Measurements from ENCODE around the gene NCK2. TPM values are rescaled to one million over a fixed set of nuclear protein-coding genes. Genes with fewer than 3 reads are reported as not detected.

NCK2 gene
- total RNA-seq, 1 donor from 2014 or later: 86.2 TPM

DNA sequence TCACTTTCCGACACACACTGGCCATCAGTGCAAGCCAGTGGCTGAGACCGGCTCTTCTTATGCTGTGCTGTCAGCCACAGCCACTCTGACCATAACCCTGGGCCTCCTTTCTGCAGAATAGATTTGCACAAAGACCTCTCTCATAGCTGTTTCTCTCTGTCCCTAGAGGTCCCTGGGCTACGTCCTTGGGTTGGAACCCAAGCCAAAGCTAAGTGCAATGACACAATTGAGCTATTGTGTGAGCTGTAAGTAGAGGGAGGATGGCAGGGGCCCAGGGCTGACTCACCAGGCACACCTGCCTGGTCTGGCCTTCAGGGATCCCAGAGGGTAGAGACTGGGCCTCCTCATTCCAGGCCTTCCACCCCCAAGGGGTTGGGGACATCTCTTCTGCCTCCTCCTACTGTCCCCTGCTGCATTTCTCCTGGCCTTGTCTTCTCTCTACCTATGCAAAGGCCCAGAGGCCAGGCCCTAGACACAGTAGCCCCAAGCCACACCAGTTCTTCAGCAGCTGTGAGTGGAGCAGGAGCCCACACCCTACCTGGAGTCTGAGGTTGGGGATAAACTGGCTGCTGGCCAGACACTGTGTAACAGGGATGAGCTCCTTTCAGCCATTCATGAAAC lies 174.6 kb downstream of the NCK2 start:
- Mint-ChIP-seq H3K27ac (no peak overlapping the region), H3K27me3 (no peaks in the 10 kb centered on the region), H3K4me3 (no peak overlapping the region), H3K9me3 (peaks cover 15% of the 10 kb centered on the region), H3K4me1 (peaks cover 12% of the 10 kb centered on the region), H3K36me3 (ENCODE audit: low read depth) (peaks cover 15% of the 10 kb centered on the region)
- DNase-seq: no peak
- intact Hi-C loops (cut with micrococcal nuclease): no loop called here

DNA sequence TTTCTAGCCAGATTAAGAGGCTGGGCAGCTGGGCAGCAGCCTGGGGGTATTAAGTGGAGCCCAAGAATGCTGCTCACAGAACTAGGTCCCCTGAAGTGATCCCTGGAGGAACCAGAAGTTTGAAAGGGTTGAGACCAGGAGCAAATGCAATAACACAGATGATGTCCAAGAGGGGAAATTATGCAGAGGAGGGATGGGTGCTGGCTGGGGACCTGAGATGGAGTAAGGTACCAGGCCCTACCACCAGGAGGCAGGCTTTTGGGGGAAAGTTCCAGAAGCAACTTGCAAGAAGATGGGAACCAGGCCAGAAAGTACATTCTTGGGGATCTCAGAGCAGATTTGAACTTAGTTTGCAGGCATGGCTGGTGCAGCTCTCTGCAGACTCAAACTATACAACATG lies 175.1 kb downstream of the NCK2 start:
- peaks cover 13% of the 10 kb centered on the region for H3K9me3 Mint-ChIP-seq
- H3K36me3 Mint-ChIP-seq (ENCODE audit: low read depth): peaks cover 14% of the 10 kb centered on the region
- DNase-seq: peak; percentile 83
- H3K4me3 Mint-ChIP-seq: no peak overlapping the region
- H3K27ac Mint-ChIP-seq: no peak overlapping the region
- intact Hi-C loops (cut with micrococcal nuclease): no loop called here
- no peaks in the 10 kb centered on the region for H3K27me3 Mint-ChIP-seq
- H3K4me1 Mint-ChIP-seq: peaks cover 12% of the 10 kb centered on the region

DNA sequence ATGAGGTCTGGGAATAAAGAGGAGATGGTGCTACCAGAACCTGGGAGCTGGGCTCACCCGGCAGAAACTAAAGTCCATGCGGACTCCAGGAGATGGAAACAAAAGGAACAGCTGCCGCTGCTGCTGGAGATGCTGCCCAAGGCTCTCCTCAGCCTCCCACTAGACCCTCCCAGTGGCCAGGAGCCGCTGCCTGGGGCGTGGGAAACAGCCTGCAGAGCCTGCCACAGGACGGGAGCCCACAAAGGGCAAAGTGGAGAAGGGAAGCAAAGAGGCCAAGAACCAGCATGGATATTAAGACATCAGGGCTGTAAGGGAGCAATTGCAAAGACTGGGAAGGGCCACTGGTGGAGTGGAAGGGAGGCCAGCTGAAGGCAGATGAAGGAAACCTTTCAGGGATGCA lies 179.6 kb downstream of the NCK2 start:
- H3K27ac Mint-ChIP-seq: no peak overlapping the region
- H3K36me3 Mint-ChIP-seq (ENCODE audit: low read depth): peaks cover 14% of the 10 kb centered on the region

DNA sequence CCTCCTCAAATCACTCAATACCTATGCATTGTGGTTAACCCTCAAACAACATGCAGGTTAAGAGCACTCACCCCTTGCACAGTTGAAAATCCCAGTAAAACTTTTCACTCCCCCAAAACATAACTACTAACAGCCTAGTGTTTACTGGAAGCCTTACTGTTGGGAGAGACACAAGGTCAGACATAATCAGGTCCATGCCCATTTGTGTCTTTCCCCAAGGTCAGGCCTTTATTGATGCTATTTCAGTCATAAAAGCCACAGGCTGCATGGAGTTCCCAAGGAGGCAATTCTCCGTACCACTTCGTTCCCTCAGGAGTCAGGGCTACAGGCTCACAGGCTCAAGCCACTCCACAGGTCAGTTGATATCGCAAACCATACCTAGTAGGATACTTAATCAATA lies 180.2 kb downstream of the NCK2 start:
- no peak overlapping the region for H3K4me3 Mint-ChIP-seq
- DNase-seq: no peak
- intact Hi-C loops (cut with micrococcal nuclease): loop anchor here (5.0 kb wide), 2 partner anchors 128 to 162 kb away; no protein-coding TSS in a partner anchor
- no peaks in the 10 kb centered on the region for H3K27me3 Mint-ChIP-seq
- H3K36me3 Mint-ChIP-seq (ENCODE audit: low read depth): peaks cover 12% of the 10 kb centered on the region
- H3K4me1 Mint-ChIP-seq: peaks cover 41% of the 10 kb centered on the region
- H3K27ac Mint-ChIP-seq: no peak overlapping the region
- peaks cover 10% of the 10 kb centered on the region for H3K9me3 Mint-ChIP-seq

More for the DNA sequence above, 179.6 kb downstream of the NCK2 start:
- DNase-seq: no peak
- peaks cover 10% of the 10 kb centered on the region for H3K9me3 Mint-ChIP-seq
- peaks cover 42% of the 10 kb centered on the region for H3K4me1 Mint-ChIP-seq
- no peaks in the 10 kb centered on the region for H3K27me3 Mint-ChIP-seq
- intact Hi-C loops (cut with micrococcal nuclease): no loop called here
- no peak overlapping the region for H3K4me3 Mint-ChIP-seq

DNA sequence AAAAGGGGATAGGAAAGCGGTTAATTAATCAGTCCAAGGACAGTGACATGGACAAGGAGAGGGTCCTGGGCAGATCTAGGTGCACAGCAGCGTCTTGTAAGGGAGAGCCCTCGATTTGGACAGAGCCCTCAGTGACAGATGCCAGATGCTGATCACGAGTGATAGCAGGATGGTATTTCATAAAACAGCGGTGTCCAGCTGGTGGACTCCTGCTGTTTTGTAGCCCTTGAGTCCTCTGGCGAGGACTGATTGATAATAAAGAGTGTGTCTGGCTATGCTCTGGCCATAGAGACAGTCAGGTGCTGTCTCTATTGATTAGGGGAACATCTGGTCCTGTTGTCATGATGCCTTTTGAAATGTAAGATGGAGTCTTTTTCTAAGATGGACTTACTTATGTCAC lies 180.7 kb downstream of the NCK2 start:
- DNase-seq: no peak
- H3K4me1 Mint-ChIP-seq: peaks cover 42% of the 10 kb centered on the region
- intact Hi-C loops (cut with micrococcal nuclease): loop anchor here (5.0 kb wide), 2 partner anchors 128 to 162 kb away; no protein-coding TSS in a partner anchor
- H3K27me3 Mint-ChIP-seq: no peaks in the 10 kb centered on the region
- H3K4me3 Mint-ChIP-seq: no peak overlapping the region
- H3K36me3 Mint-ChIP-seq (ENCODE audit: low read depth): peaks cover 12% of the 10 kb centered on the region
- H3K9me3 Mint-ChIP-seq: peaks cover 10% of the 10 kb centered on the region
- H3K27ac Mint-ChIP-seq: no peak overlapping the region

DNA sequence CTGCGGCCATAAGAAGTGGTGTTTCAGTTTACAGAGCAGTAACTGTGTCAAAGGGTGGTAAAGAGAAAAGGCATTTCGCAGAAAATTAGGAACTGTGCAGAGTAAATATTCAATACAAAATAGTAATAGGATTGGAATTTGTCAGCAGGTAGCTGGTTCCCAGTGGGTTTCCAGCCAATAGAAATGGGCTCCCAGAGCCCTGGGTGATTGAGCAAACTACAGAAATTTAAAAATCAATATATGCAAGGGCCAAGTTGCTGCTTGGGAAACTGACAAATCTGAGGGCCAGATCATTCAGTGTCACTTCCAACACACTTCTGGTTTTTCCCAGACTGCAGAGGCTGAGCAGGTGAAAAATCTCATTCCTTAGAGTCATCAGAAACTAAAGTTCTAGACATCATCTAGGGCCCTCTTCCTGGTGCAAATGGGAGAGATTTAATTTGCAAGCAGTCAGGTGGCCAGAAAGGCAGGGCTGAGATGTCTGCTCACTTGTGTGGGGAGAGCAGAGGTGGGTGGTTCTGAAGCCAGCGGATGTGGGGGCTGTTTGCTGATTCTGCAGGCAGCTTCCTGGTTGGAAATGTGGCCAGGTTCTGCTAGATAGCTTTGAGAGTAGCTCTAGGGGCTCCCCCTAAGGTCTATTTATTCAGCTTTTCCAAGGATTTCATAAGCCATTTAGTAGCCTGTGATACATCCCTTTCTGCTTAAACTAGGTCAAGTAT lies 182.4 kb downstream of the NCK2 start:
- Mint-ChIP-seq H3K27ac (peak overlapping the region; percentile 83), H3K4me3 (peak overlapping the region; percentile 64), H3K36me3 (ENCODE audit: low read depth) (peaks cover 6% of the 10 kb centered on the region), H3K9me3 (peaks cover 3% of the 10 kb centered on the region), H3K27me3 (no peaks in the 10 kb centered on the region), H3K4me1 (peaks cover 42% of the 10 kb centered on the region)
- peak; percentile 87 for DNase-seq
- intact Hi-C loops (cut with micrococcal nuclease): loop anchor here (2.0 to 5.0 kb wide), 4 partner anchors 52 to 180 kb away; no protein-coding TSS in a partner anchor

DNA sequence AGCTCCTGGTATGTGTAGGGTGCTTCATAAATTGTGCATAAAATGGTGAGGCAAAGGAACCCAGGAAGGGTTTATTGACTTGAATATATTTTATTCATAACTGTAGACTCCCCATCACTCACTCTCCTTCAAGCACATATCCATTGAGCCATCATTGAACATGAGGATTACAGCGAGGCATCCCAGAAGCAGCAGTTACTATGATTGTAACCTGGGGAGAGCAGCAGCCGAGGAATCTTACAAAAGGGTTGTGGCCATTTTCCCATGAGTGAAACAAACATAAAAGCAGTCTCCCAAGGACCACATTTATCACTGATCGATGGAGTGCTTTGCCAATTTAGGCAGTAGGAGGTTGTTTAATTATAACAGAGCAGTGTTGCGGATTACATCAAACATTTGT lies 183.4 kb downstream of the NCK2 start:
- no peaks in the 10 kb centered on the region for H3K27me3 Mint-ChIP-seq
- no peak overlapping the region for H3K4me3 Mint-ChIP-seq
- H3K36me3 Mint-ChIP-seq (ENCODE audit: low read depth): peaks cover under 1% of the 10 kb centered on the region
- DNase-seq: no peak
- H3K27ac Mint-ChIP-seq: no peak overlapping the region
- peaks cover 42% of the 10 kb centered on the region for H3K4me1 Mint-ChIP-seq
- intact Hi-C loops (cut with micrococcal nuclease): loop anchor here (5.0 kb wide), 2 partner anchors 131 to 159 kb away; no protein-coding TSS in a partner anchor
- no peaks in the 10 kb centered on the region for H3K9me3 Mint-ChIP-seq

DNA sequence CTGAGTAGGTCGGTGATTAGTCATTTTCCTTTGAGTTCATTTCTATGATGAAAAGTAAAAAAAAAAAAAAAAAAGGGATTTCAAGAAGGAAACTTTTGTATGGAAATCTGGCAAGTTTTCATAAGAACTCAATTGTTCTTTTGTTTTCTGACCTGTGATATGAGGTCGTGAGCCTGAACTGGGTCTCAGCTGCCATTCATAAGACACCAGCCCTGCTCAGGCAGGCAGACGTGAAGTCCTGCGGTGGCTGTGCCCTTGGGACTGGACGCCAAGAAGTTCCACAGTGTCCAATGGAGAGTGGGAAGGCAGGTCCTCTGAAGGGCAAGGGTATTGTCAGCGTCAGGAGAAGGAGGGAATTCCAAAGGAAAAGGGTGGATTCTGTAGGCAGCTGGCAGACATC lies 183.9 kb downstream of the NCK2 start:
- DNase-seq: no peak
- Mint-ChIP-seq H3K36me3 (ENCODE audit: low read depth) (peaks cover 2% of the 10 kb centered on the region), H3K27me3 (no peaks in the 10 kb centered on the region), H3K4me3 (no peak overlapping the region), H3K9me3 (no peaks in the 10 kb centered on the region), H3K4me1 (peaks cover 42% of the 10 kb centered on the region), H3K27ac (peak overlapping the region; percentile 23)
- intact Hi-C loops (cut with micrococcal nuclease): loop anchor here (5.0 kb wide), 2 partner anchors 131 to 159 kb away; no protein-coding TSS in a partner anchor

DNA sequence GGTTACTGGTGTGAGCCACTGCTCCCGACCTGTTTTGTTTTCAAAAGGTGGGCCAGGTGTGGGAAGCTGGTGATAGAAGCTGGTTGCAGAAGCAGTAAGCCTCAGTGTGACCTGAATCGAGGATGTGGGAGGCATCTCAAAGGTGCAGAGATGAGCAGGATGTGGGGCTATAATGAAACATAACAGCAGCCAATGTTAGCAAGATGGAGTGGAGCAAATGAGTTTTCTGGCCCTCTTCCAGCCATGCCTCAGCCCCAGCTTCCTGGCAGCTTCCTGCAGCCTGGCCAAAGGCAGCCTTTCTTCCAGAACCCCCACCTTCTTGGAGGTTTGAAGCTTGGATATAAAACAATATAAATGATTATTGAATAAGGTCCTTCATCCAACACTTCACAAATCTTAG lies 184.8 kb downstream of the NCK2 start:
- Mint-ChIP-seq H3K27ac (peak overlapping the region; percentile 66), H3K27me3 (no peaks in the 10 kb centered on the region), H3K36me3 (ENCODE audit: low read depth) (peaks cover 5% of the 10 kb centered on the region), H3K9me3 (no peaks in the 10 kb centered on the region), H3K4me1 (peaks cover 42% of the 10 kb centered on the region), H3K4me3 (peak overlapping the region; percentile 44)
- DNase-seq: peak; percentile 79
- intact Hi-C loops (cut with micrococcal nuclease): loop anchor here (5.0 kb wide), 2 partner anchors 132 to 158 kb away; no protein-coding TSS in a partner anchor

DNA sequence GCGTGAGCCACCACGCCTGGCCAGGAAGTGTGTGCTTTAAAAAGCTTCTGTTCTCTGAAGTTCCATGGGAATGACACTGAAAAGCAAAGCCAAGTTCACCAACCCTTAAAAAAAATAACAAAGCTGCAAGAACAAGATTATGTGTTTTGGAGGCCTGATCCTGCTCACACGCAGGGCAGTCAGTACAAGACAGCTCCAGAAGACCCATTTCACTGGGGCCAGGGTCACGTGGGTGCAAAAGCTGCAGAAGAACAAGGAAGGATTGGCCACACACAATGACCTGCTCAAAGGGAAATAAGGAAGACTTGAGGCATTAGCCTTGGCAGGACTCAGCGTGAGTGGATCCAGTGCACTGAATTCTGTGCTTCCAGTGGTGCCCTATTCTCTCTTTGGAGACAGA lies 187.9 kb downstream of the NCK2 start:
- H3K36me3 Mint-ChIP-seq (ENCODE audit: low read depth): peaks cover 5% of the 10 kb centered on the region
- H3K4me1 Mint-ChIP-seq: peaks cover 22% of the 10 kb centered on the region
- intact Hi-C loops (cut with micrococcal nuclease): no loop called here
- H3K27me3 Mint-ChIP-seq: no peaks in the 10 kb centered on the region
- DNase-seq: no peak
- H3K4me3 Mint-ChIP-seq: no peak overlapping the region
- no peak overlapping the region for H3K27ac Mint-ChIP-seq
- no peaks in the 10 kb centered on the region for H3K9me3 Mint-ChIP-seq

DNA sequence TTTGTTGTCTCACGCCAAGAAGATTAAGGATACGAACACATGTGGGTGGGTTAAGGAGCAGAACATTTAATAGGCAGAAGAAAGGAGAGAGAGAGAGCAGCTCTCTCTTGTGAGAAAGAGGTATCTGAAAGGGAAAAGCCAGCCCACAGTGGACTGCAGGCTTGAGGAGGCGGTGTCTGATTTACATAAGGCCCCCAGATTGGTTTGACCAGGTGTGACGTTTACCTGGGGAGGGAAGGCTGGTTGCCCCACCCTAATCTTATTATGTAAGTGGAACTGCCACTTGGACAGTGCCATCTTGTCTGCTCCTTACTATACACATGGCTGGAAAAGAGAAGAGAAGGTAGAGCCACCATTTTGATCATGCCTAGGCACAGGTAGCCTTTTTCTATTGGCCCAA lies 189.2 kb downstream of the NCK2 start:
- H3K4me3 Mint-ChIP-seq: no peak overlapping the region
- intact Hi-C loops (cut with micrococcal nuclease): loop anchor here (2.0 kb wide), 2 partner anchors 21 to 77 kb away; no protein-coding TSS in a partner anchor
- H3K27ac Mint-ChIP-seq: no peak overlapping the region
- peaks cover 9% of the 10 kb centered on the region for H3K4me1 Mint-ChIP-seq
- no peak for DNase-seq
- peaks cover 4% of the 10 kb centered on the region for H3K9me3 Mint-ChIP-seq
- H3K36me3 Mint-ChIP-seq (ENCODE audit: low read depth): peaks cover 5% of the 10 kb centered on the region
- no peaks in the 10 kb centered on the region for H3K27me3 Mint-ChIP-seq

DNA sequence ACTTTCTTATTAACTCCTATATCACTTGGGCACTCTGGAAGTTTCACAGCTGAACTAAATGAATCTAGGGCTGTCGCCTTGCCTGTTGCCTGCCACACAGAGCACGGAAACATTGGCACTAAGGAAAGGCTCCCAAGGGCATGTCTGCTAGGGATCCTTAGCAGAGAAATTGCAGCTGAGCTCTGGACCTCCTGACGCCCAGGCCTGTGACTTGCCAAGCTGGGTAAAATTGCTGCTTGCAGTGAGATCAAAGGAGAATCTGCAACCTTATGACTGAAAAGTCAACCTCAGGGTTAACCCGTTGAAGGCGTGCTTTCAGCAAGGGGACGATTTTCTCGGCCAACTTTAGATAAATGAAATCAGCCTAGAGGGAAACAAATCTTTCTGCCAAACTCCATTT lies 189.8 kb downstream of the NCK2 start:
- no peaks in the 10 kb centered on the region for H3K27me3 Mint-ChIP-seq
- peaks cover 4% of the 10 kb centered on the region for H3K4me1 Mint-ChIP-seq
- DNase-seq: peak; percentile 82
- intact Hi-C loops (cut with micrococcal nuclease): loop anchor here (2.0 kb wide), 2 partner anchors 22 to 78 kb away; no protein-coding TSS in a partner anchor
- peaks cover 5% of the 10 kb centered on the region for H3K36me3 Mint-ChIP-seq (ENCODE audit: low read depth)
- H3K9me3 Mint-ChIP-seq: peaks cover 4% of the 10 kb centered on the region
- peak overlapping the region; percentile 42 for H3K4me3 Mint-ChIP-seq
- peak overlapping the region; percentile 39 for H3K27ac Mint-ChIP-seq

DNA sequence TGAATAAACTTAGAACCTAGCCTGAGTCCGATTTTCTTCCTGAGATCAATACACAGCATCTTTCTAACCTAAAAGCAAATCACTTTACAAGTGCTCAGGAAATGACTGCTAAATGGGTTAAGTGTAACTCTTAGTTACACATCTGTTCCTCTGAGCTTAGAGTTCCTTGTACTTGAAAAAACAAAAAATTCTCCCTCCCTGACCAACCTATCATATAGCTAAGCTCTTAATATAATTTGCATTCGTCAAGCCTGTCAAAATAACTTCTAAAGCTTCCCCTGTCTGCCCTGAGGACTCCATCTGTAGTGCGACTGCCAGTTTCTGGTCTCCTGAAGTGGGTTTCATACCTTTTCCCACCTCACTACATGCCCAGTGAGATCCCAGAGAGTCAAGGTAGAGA lies 190.4 kb downstream of the NCK2 start:
- H3K27me3 Mint-ChIP-seq: no peaks in the 10 kb centered on the region
- intact Hi-C loops (cut with micrococcal nuclease): loop anchor here (2.0 kb wide), 2 partner anchors 22 to 78 kb away; no protein-coding TSS in a partner anchor
- no peak overlapping the region for H3K27ac Mint-ChIP-seq
- peaks cover 2% of the 10 kb centered on the region for H3K4me1 Mint-ChIP-seq
- H3K9me3 Mint-ChIP-seq: peaks cover 4% of the 10 kb centered on the region
- DNase-seq: no peak
- H3K4me3 Mint-ChIP-seq: no peak overlapping the region
- peaks cover 5% of the 10 kb centered on the region for H3K36me3 Mint-ChIP-seq (ENCODE audit: low read depth)

DNA sequence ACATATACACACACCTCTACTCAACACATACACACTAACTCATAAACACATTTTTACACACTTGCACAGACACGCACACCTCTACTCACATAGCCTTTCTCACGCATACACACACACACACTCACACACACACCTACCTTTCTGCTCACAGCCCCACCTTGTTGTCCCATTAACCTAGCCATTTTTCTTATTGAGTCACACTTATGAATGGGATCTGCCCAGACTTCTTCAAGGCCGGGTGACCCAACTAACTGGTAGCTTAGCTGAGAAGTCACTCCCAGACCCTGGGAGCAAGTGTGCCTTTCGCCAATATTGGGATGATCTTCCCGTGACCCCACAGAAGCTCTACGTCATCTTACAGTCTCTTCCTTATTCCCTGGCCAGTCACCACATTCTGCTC lies 192.2 kb downstream of the NCK2 start:
- Mint-ChIP-seq H3K4me3 (no peak overlapping the region), H3K27me3 (no peaks in the 10 kb centered on the region), H3K9me3 (peaks cover 4% of the 10 kb centered on the region), H3K4me1 (no peaks in the 10 kb centered on the region), H3K36me3 (ENCODE audit: low read depth) (peaks cover 5% of the 10 kb centered on the region), H3K27ac (no peak overlapping the region)
- intact Hi-C loops (cut with micrococcal nuclease): no loop called here
- no peak for DNase-seq

All from activated CD4-positive, alpha-beta T cell treated with anti-CD3 and anti-CD28 coated beads, Interleukin-2, amount 10 ng/mL, durations not matched to agents 24 days and 14 days (primary cell).